Nephron progenitor cell (in vitro differentiated cells): ENCODE data around the gene CEMP1.

Experiments
- DNase-seq: peaks from one replicate; pipeline ENCODE4 v3.0.0; 2021
- H3K27ac Mint-ChIP-seq: 2 replicates; pipeline ENCODE4 v1.8.0; 2021; ENCODE audit warnings: mild to moderate bottlenecking, moderate library complexity, mixed read lengths
- H3K27me3 Mint-ChIP-seq: 2 replicates; pipeline ENCODE4 v1.8.0; 2021; ENCODE audit warnings: mild to moderate bottlenecking, low read depth, mixed read lengths; ENCODE audit not compliant: poor library complexity
- H3K36me3 Mint-ChIP-seq: 2 replicates; pipeline ENCODE4 v1.8.0; 2021; ENCODE audit warnings: low read depth, mixed read lengths
- H3K4me1 Mint-ChIP-seq: 2 replicates; pipeline ENCODE4 v1.8.0; 2021; ENCODE audit warnings: mixed read lengths
- H3K4me3 Mint-ChIP-seq: 2 replicates; pipeline ENCODE4 v1.8.0; 2021; ENCODE audit warnings: mild to moderate bottlenecking, moderate library complexity, mixed read lengths
- H3K9me3 Mint-ChIP-seq: 2 replicates; pipeline ENCODE4 v1.8.0; 2021; ENCODE audit warnings: mild to moderate bottlenecking, moderate library complexity, mixed read lengths
- CTCF ChIP-seq: fragments of 200-600 bp; sonication (generic); IDR thresholded peaks from 2 replicates; pipeline ENCODE4 v1.5.0; 2021; ENCODE audit warnings: antibody characterized with exemption

CEMP1 gene

GRCh38 chr16:2483939-2484897 lies 47.0 kb downstream of the CEMP1 start:
- H3K4me1 Mint-ChIP-seq = peaks cover 61% of the 10 kb centered on the region
- H3K9me3 Mint-ChIP-seq = no peaks in the 10 kb centered on the region
- no peak overlapping the region for H3K27ac Mint-ChIP-seq
- no peak overlapping the region for H3K4me3 Mint-ChIP-seq
- no peaks in the 10 kb centered on the region for H3K36me3 Mint-ChIP-seq
- DNase-seq = no peak
- no peaks in the 10 kb centered on the region for H3K27me3 Mint-ChIP-seq
- no peak for TF ChIP-seq CTCF

- peak overlapping the region; percentile 40 for H3K4me3 Mint-ChIP-seq
- H3K27me3 Mint-ChIP-seq = peaks cover 4% of the 10 kb centered on the region
- H3K36me3 Mint-ChIP-seq = no peaks in the 10 kb centered on the region
- DNase-seq = no peak
- TF ChIP-seq CTCF = no peak
- no peaks in the 10 kb centered on the region for H3K9me3 Mint-ChIP-seq
- peaks cover 57% of the 10 kb centered on the region for H3K4me1 Mint-ChIP-seq
- H3K27ac Mint-ChIP-seq = peak overlapping the region; percentile 39
Measured at GRCh38 chr16:2482708-2483534, 48.3 kb downstream of the CEMP1 start.

- H3K4me3 Mint-ChIP-seq = no peak overlapping the region
- H3K36me3 Mint-ChIP-seq = no peaks in the 10 kb centered on the region
- H3K4me1 Mint-ChIP-seq = peaks cover 56% of the 10 kb centered on the region
- H3K27me3 Mint-ChIP-seq = peaks cover 10% of the 10 kb centered on the region
- DNase-seq = no peak
- no peaks in the 10 kb centered on the region for H3K9me3 Mint-ChIP-seq
- no peak overlapping the region for H3K27ac Mint-ChIP-seq
- TF ChIP-seq CTCF = no peak
Measured at GRCh38 chr16:2482249-2482648, 49.0 kb downstream of the CEMP1 start.

GRCh38 chr16:2481676-2482075 lies 49.5 kb downstream of the CEMP1 start:
- Mint-ChIP-seq H3K4me1 (peaks cover 51% of the 10 kb centered on the region), H3K36me3 (no peaks in the 10 kb centered on the region), H3K4me3 (no peak overlapping the region), H3K27ac (no peak overlapping the region), H3K27me3 (peaks cover 16% of the 10 kb centered on the region), H3K9me3 (no peaks in the 10 kb centered on the region)
- TF ChIP-seq CTCF = no peak
- no peak for DNase-seq

GRCh38 chr16:2480948-2481347 lies 50.3 kb downstream of the CEMP1 start:
- Mint-ChIP-seq H3K27me3 (peaks cover 23% of the 10 kb centered on the region), H3K36me3 (no peaks in the 10 kb centered on the region), H3K4me1 (peaks cover 49% of the 10 kb centered on the region), H3K27ac (peak overlapping the region; percentile 75), H3K9me3 (no peaks in the 10 kb centered on the region), H3K4me3 (no peak overlapping the region)
- TF ChIP-seq CTCF = no peak
- no peak for DNase-seq
